BJ (cell line): Measurements from ENCODE around the gene CLCNKB. TPM values are rescaled to one million over a fixed set of nuclear protein-coding genes. Genes with fewer than 3 reads are reported as not detected.
"Not testable (repeated sequence)": the region's sequence is repeated elsewhere in the genome, so short reads cannot be mapped to it uniquely, and the experiment has no call there.

Experiments
- CTCF ChIA-PET: fragments of 350-600 bp; formaldehyde crosslinking; extraction: SDS; loops from one replicate; lab custom pipeline; 2021; ENCODE audit warnings: antibody characterized with exemption, inconsistent platforms; lab: Yijun Ruan, JAX
- POLR2A ChIA-PET: fragments of 300-600 bp; sonication (Branson Sonifier 250); formaldehyde crosslinking; extraction: SDS; loops from one replicate; lab custom pipeline; 2021; ENCODE audit warnings: antibody characterized with exemption; lab: Charles Lee
- DNase-seq: peaks from one replicate; pipeline ENCODE4 v3.0.0-alpha.2; 2011; ENCODE audit warnings: low read depth
- H3K27me3 ChIP-seq: 2 replicates; pipeline ENCODE4 v1.6.0; 2011; ENCODE audit warnings: low read length; ENCODE audit not compliant: control insufficient read depth, insufficient read depth
- H3K36me3 ChIP-seq: 2 replicates; pipeline ENCODE4 v1.5.1; 2011; ENCODE audit warnings: low read length; ENCODE audit not compliant: control insufficient read depth, insufficient read depth
- H3K4me3 ChIP-seq: 2 replicates; pipeline ENCODE4 v1.5.1; 2011; ENCODE audit warnings: low read depth, mild to moderate bottlenecking, control low read depth, low read length
- CTCF ChIP-seq: IDR thresholded peaks from 2 replicates; pipeline ENCODE4 v1.5.1; 2011; ENCODE audit warnings: low read depth, mild to moderate bottlenecking, control low read depth, inconsistent platforms, low read length, moderate library complexity; ENCODE audit not compliant: insufficient read depth
- polyA plus RNA-seq: library from polyadenylated mRNA; depleted of rRNA; stranded (reverse); fragments of >200 nt; gene quantifications from 2 replicates; pipeline ENCODE4 v1.2.3, GENCODE V29; 2011

The CLCNKB gene
- polyA plus RNA-seq, 1 experiment, result 0.83 TPM

- Histone ChIP-seq H3K4me3 (peak overlapping the region; percentile 4; the same call in 1 of the 2 replicates), H3K27me3 (peaks cover 2% of the 10 kb centered on the region), H3K36me3 (no peaks in the 10 kb centered on the region)
- TF ChIP-seq CTCF, result no peak
- DNase-seq, result no peak
- CTCF ChIA-PET, result interaction anchor here (1.7 to 1.9 kb wide), 2 partner anchors 17 to 19 kb away, joined by 5 to 7 read pairs; no protein-coding TSS in a partner anchor
- POLR2A ChIA-PET, result no interaction called here
Observed at GRCh38 chr1:16026723-16027484, 16.7 kb upstream of the CLCNKB start.

- CTCF ChIA-PET, result interaction anchor here (0.9 to 1.5 kb wide), 4 partner anchors 9 to 45 kb away, joined by 3 to 4 read pairs (median 4); partner anchors contain the start of gene FAM131C
- TF ChIP-seq CTCF, result no peak
Observed at GRCh38 chr1:16028237-16029002, 15.2 kb upstream of the CLCNKB start.

GRCh38 chr1:16029003-16029268 is 14.6 kb upstream of the CLCNKB start:
- CTCF ChIA-PET, result interaction anchor here (0.9 to 1.5 kb wide), 4 partner anchors 9 to 45 kb away, joined by 3 to 4 read pairs (median 4); partner anchors contain the start of gene FAM131C
- POLR2A ChIA-PET, H3K27me3 ChIP-seq, DNase-seq, H3K4me3 ChIP-seq, H3K36me3 ChIP-seq: not testable (repeated sequence)

More at GRCh38 chr1:16028237-16029002, 15.2 kb upstream of the CLCNKB start:
- POLR2A ChIA-PET, result no interaction called here
- no peak for DNase-seq
- H3K36me3 ChIP-seq, result no peaks in the 10 kb centered on the region
- H3K27me3 ChIP-seq, result no peaks in the 10 kb centered on the region; the same call in 1 of the 2 replicates
- no peak overlapping the region for H3K4me3 ChIP-seq

- ChIA-PET POLR2A (no interaction called here), CTCF (interaction anchor here (0.9 to 1.5 kb wide), 2 partner anchors 10 to 21 kb away, joined by 3 to 4 read pairs; no protein-coding TSS in a partner anchor)
- no peak for DNase-seq
- H3K4me3 ChIP-seq, result no peak overlapping the region
- TF ChIP-seq CTCF, result no peak
- H3K27me3 ChIP-seq, result no peaks in the 10 kb centered on the region
- H3K36me3 ChIP-seq, result no peaks in the 10 kb centered on the region
Observed at GRCh38 chr1:16029288-16029687, 14.3 kb upstream of the CLCNKB start.

- POLR2A ChIA-PET, result no interaction called here
Observed at GRCh38 chr1:16031551-16031950, 12.0 kb upstream of the CLCNKB start.

More at GRCh38 chr1:16031551-16031950, 12.0 kb upstream of the CLCNKB start:
- no peak for DNase-seq
- TF ChIP-seq CTCF, result no peak
- CTCF ChIA-PET, result interaction anchor here (0.6 to 4.8 kb wide), 8 partner anchors 8 to 820 kb away, joined by 3 to 66 read pairs (median 4); partner anchors contain the start of genes CLCNKA, HSPB7 and SRARP
- no peaks in the 10 kb centered on the region for H3K36me3 ChIP-seq
- H3K27me3 ChIP-seq, result no peaks in the 10 kb centered on the region
- H3K4me3 ChIP-seq, result no peak overlapping the region
